ENCODE results near the gene PCBP3.
"Not testable (repeated sequence)": the region's sequence is repeated elsewhere in the genome, so short reads cannot be mapped to it uniquely, and the experiment has no call there.

PCBP3 gene

GRCh38 chr21:45945066-45945867 is 301.7 kb downstream of the PCBP3 start:
- DNase-seq (ENCODE audit: low read depth) = no peak

GRCh38 chr21:45945868-45946210 is 302.3 kb downstream of the PCBP3 start:
- DNase-seq (ENCODE audit: low read depth) = no peak

GRCh38 chr21:45947296-45947695 is 303.8 kb downstream of the PCBP3 start:
- no peak for DNase-seq (ENCODE audit: low read depth)

GRCh38 chr21:45947716-45948255 is 304.3 kb downstream of the PCBP3 start:
- DNase-seq (ENCODE audit: low read depth) = no peak

- DNase-seq (ENCODE audit: low read depth) = no peak
Observed at GRCh38 chr21:45948576-45949141, 305.1 kb downstream of the PCBP3 start.

- DNase-seq (ENCODE audit: low read depth) = no peak
Observed at GRCh38 chr21:45949928-45950739, 306.6 kb downstream of the PCBP3 start.

GRCh38 chr21:45950740-45951515 is 307.4 kb downstream of the PCBP3 start:
- no peak for DNase-seq (ENCODE audit: low read depth)

- DNase-seq (ENCODE audit: low read depth) = no peak
Observed at GRCh38 chr21:45951676-45952075, 308.2 kb downstream of the PCBP3 start.

- not testable (repeated sequence) for DNase-seq (ENCODE audit: low read depth)
Observed at GRCh38 chr21:45952527-45952926, 309.0 kb downstream of the PCBP3 start.

GRCh38 chr21:45952974-45953373 is 309.4 kb downstream of the PCBP3 start:
- no peak for DNase-seq (ENCODE audit: low read depth)

GRCh38 chr21:45954261-45954660 is 310.7 kb downstream of the PCBP3 start:
- peak; percentile 64 for DNase-seq (ENCODE audit: low read depth)

- DNase-seq (ENCODE audit: low read depth) = no peak
Observed at GRCh38 chr21:45954921-45955320, 311.4 kb downstream of the PCBP3 start.

- DNase-seq (ENCODE audit: low read depth) = no peak
Observed at GRCh38 chr21:45957551-45957950, 314.0 kb downstream of the PCBP3 start.

- peak; percentile 90 for DNase-seq (ENCODE audit: low read depth)
Observed at GRCh38 chr21:45957981-45958600, 314.6 kb downstream of the PCBP3 start.

GRCh38 chr21:45959182-45959581 is 315.7 kb downstream of the PCBP3 start:
- DNase-seq (ENCODE audit: low read depth) = no peak

- no peak for DNase-seq (ENCODE audit: low read depth)
Observed at GRCh38 chr21:45959779-45960390, 316.4 kb downstream of the PCBP3 start.

GRCh38 chr21:45961408-45961807 is 317.9 kb downstream of the PCBP3 start:
- DNase-seq (ENCODE audit: low read depth) = not testable (repeated sequence)

- DNase-seq (ENCODE audit: low read depth) = no peak
Observed at GRCh38 chr21:45962531-45963231, 319.2 kb downstream of the PCBP3 start.

- DNase-seq (ENCODE audit: low read depth) = no peak
Observed at GRCh38 chr21:45963232-45963570, 319.7 kb downstream of the PCBP3 start.

GRCh38 chr21:45964649-45965048 is 321.1 kb downstream of the PCBP3 start:
- DNase-seq (ENCODE audit: low read depth) = no peak
